PC-9 (cell line): ENCODE data around the gene UTS2.

ENCODE experiments used
- EZH2 ChIP-seq: fragments of 200-600 bp; sonication (generic); IDR thresholded peaks from 2 replicates; pipeline ENCODE4 v1.8.0; 2017; ENCODE audit warnings: antibody characterized with exemption, low read depth
- TF ChIP-seq, protein P1 (sequence below): fragments of 200-600 bp; sonication (generic); conservative IDR thresholded peaks from 2 replicates; pipeline ENCODE4 v1.6.1; 2017; ENCODE audit warnings: mixed run types, antibody characterized with exemption, mild to moderate bottlenecking, moderate library complexity

DNA sequence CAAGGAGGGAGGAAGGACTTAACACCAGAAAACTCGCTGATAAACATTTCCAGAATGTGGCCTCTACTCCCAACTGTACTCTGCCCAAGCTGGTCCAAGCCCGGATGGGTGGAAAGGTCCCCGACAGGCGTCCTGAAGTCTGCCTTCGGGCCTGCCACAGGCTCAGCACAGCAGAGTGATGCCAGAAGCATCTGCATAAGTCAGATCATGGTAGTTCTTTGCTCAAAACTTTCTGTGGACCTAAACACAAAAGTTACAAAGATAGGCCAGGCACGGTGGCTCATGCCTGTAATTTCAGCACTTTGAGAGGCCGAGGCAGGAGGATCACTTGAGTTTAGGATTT is 790 bp upstream of the UTS2 start:
- TF ChIP-seq, protein P1, sequence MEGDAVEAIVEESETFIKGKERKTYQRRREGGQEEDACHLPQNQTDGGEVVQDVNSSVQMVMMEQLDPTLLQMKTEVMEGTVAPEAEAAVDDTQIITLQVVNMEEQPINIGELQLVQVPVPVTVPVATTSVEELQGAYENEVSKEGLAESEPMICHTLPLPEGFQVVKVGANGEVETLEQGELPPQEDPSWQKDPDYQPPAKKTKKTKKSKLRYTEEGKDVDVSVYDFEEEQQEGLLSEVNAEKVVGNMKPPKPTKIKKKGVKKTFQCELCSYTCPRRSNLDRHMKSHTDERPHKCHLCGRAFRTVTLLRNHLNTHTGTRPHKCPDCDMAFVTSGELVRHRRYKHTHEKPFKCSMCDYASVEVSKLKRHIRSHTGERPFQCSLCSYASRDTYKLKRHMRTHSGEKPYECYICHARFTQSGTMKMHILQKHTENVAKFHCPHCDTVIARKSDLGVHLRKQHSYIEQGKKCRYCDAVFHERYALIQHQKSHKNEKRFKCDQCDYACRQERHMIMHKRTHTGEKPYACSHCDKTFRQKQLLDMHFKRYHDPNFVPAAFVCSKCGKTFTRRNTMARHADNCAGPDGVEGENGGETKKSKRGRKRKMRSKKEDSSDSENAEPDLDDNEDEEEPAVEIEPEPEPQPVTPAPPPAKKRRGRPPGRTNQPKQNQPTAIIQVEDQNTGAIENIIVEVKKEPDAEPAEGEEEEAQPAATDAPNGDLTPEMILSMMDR, result no peak
- TF ChIP-seq EZH2, result no peak
